ENCODE data around the gene ZBTB45. TPM values are rescaled to one million over a fixed set of nuclear protein-coding genes. Genes with fewer than 3 reads are reported as not detected.

The ZBTB45 gene
- 14.3 TPM for total RNA-seq

- DNase-seq (ENCODE audit: low read depth in 2 of 3, low spot score in 2 of 3) = peak; percentile 80 to 96 (median 95)
These were observed at the start of gene ZBTB45 for GRCh38 chr19:58519355-58520256. ZBTB45 (minus strand) TSS chr19:58519810; CDS start chr19:58517673, 2,137 bp downstream.

GRCh38 chr19:58568453-58569130 lies 49.0 kb upstream of the ZBTB45 start:
- no peak for DNase-seq (ENCODE audit: low read depth in 2 of 3, low spot score in 2 of 3)

- no peak for DNase-seq (ENCODE audit: low read depth in 2 of 3, low spot score in 2 of 3)
These were observed 47.4 kb upstream of the ZBTB45 start for GRCh38 chr19:58566989-58567388.

GRCh38 chr19:58563823-58564222 lies 44.2 kb upstream of the ZBTB45 start:
- DNase-seq (ENCODE audit: low read depth in 2 of 3, low spot score in 2 of 3) = no peak

- DNase-seq (ENCODE audit: low read depth in 2 of 3, low spot score in 2 of 3) = peak in 1 of 3 donors; percentile 29
These were observed 43.5 kb upstream of the ZBTB45 start for GRCh38 chr19:58563034-58563573.

- peak; percentile 30 to 52 (median 33) for DNase-seq (ENCODE audit: low read depth in 2 of 3, low spot score in 2 of 3)
These were observed 42.8 kb upstream of the ZBTB45 start for GRCh38 chr19:58562122-58563033.

GRCh38 chr19:58561373-58562121 lies 41.9 kb upstream of the ZBTB45 start:
- no peak for DNase-seq (ENCODE audit: low read depth in 2 of 3, low spot score in 2 of 3)

GRCh38 chr19:58560921-58561320 lies 41.3 kb upstream of the ZBTB45 start:
- DNase-seq (ENCODE audit: low read depth in 2 of 3, low spot score in 2 of 3) = no peak

GRCh38 chr19:58560007-58560887 lies 40.6 kb upstream of the ZBTB45 start:
- no peak for DNase-seq (ENCODE audit: low read depth in 2 of 3, low spot score in 2 of 3)

GRCh38 chr19:58559275-58560006 lies 39.8 kb upstream of the ZBTB45 start:
- DNase-seq (ENCODE audit: low read depth in 2 of 3, low spot score in 2 of 3) = peak in 2 of 3 donors; percentile 63 to 80

- DNase-seq (ENCODE audit: low read depth in 2 of 3, low spot score in 2 of 3) = peak; percentile 97 to 99 (median 98)
These were observed 39.1 kb upstream of the ZBTB45 start for GRCh38 chr19:58558623-58559274.

- peak; percentile 29 to 61 (median 46) for DNase-seq (ENCODE audit: low read depth in 2 of 3, low spot score in 2 of 3)
These were observed 38.5 kb upstream of the ZBTB45 start, which contains the start of gene UBE2M for GRCh38 chr19:58558066-58558622. UBE2M (minus strand) TSS chr19:58558611; CDS start chr19:58558381, 230 bp downstream.

- DNase-seq (ENCODE audit: low read depth in 2 of 3, low spot score in 2 of 3) = no peak
These were observed 37.8 kb upstream of the ZBTB45 start for GRCh38 chr19:58557221-58558065.

GRCh38 chr19:58556622-58557220 lies 37.1 kb upstream of the ZBTB45 start:
- DNase-seq (ENCODE audit: low read depth in 2 of 3, low spot score in 2 of 3) = no peak

GRCh38 chr19:58555920-58556621 lies 36.5 kb upstream of the ZBTB45 start:
- no peak for DNase-seq (ENCODE audit: low read depth in 2 of 3, low spot score in 2 of 3)

All from hematopoietic multipotent progenitor cell (in vitro differentiated cells).